Omental fat pad (tissue), 4 donors: Measurements from ENCODE around the gene CHI3L2. TPM values are rescaled to one million over a fixed set of nuclear protein-coding genes. Genes with fewer than 3 reads are reported as not detected.
"Not testable (repeated sequence)": the region's sequence is repeated elsewhere in the genome, so short reads cannot be mapped to it uniquely, and the experiment has no call there.

Experiments
- ATAC-seq: fragments of 150-250 bp; one replicate; pipeline ENCODE4 v1.9.1; 2016; ENCODE audit warnings: mild to moderate bottlenecking, moderate library complexity; ENCODE audit not compliant: low FRiP score
- DNase-seq: peaks from one replicate; pipeline ENCODE4 v3.0.0-alpha.2; 2019; ENCODE audit warnings: low spot score
- CTCF ChIP-seq, 3 donors: fragments of 450-650 bp; IDR thresholded peaks; one replicate each; pipeline ENCODE4 v1.5.1; 2016 to 2017; ENCODE audit warnings: antibody characterized with exemption in 3 of 3, mild to moderate bottlenecking in 3 of 3, moderate library complexity in 2 of 3
- total RNA-seq, 4 donors: library from RNA; depleted of rRNA; stranded (reverse); fragments of >200 nt; gene quantifications; one replicate each; pipeline ENCODE4 v1.1.0, GENCODE V29; 2016

Gene CHI3L2
- total RNA-seq, 4 donors from 2014 or later, result 1.2 to 28.5 (median 6.1) TPM

DNA sequence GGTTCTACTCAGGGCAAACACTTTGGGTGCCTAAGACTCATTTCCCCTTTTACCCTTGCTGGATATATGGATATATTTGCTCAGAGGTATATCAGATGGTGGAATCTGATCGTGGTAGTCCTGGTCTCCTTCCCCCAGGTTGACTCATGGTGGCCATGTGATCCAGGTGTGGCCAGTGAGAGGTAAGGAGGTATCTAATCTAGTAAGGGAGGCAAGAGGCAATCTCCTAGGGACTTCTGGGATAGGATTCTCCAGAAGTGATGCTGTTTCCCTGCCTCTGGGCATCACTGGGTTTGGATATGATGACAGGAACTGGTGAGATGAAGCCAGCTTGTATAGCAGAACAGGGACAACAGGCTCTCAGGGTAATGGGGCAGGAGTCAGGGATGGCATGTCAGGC is 18.6 kb upstream of the CHI3L2 start:
- no peak for TF ChIP-seq CTCF (IDR thresholded peaks at IDR 0.05)
- DNase-seq (no peak), ATAC-seq (no peak)

DNA sequence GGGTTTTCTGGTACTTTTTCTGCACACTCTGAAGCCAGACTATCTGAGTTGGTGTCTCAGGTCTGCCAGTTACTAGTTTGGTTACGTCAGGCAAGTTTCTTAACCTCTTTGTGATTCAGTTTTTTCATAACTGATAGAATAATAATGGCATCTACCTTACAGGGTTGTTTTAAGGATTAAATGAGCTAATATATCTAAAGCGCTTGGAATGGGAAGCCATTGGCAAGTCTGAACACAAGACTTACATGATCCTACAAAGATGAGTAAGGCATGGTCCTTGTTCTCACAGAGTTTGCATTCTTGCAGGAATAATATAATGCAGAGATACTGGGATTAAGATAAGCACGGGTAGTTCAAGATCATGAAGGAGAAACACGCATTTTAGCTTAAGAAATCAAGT is 17.9 kb upstream of the CHI3L2 start:
- no peak for TF ChIP-seq CTCF (IDR thresholded peaks at IDR 0.05)
- DNase-seq (no peak), ATAC-seq (no peak)

DNA sequence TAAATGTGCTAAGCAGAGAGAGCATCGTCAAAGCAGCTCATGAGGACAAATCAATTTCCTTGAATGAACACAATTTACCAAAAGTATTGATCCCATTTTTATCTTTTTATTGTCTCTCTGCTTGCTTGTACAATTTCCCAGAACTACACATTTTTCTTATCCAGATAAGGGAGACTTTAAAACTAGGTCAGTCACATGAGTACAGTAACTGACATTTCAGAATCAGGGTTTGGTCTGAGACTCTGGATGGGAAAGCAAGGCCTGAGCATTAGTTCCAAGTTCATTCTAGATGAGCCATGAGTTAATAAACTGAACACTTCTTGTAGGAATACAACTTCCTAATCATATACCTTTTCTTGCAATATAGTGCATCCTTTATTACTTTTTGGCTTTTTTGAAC is 15.6 kb upstream of the CHI3L2 start:
- no peak for TF ChIP-seq CTCF (IDR thresholded peaks at IDR 0.05)
- no peak for DNase-seq
- no peak for ATAC-seq

GRCh38 chr1:111212634-111213335 is 14.7 kb upstream of the CHI3L2 start:
- DNase-seq (no peak), ATAC-seq (no peak)
- TF ChIP-seq CTCF (IDR thresholded peaks at IDR 0.05), result no peak

GRCh38 chr1:111213412-111213811 is 14.1 kb upstream of the CHI3L2 start:
- DNase-seq (no peak), ATAC-seq (no peak)
- TF ChIP-seq CTCF (IDR thresholded peaks at IDR 0.05), result no peak

GRCh38 chr1:111214074-111214801 is 13.3 kb upstream of the CHI3L2 start:
- ATAC-seq (no peak), DNase-seq (no peak)
- no peak for TF ChIP-seq CTCF (IDR thresholded peaks at IDR 0.05)

- DNase-seq (no peak), ATAC-seq (no peak)
- TF ChIP-seq CTCF (IDR thresholded peaks at IDR 0.05), result no peak
Measured at GRCh38 chr1:111214884-111215283, 12.6 kb upstream of the CHI3L2 start.

DNA sequence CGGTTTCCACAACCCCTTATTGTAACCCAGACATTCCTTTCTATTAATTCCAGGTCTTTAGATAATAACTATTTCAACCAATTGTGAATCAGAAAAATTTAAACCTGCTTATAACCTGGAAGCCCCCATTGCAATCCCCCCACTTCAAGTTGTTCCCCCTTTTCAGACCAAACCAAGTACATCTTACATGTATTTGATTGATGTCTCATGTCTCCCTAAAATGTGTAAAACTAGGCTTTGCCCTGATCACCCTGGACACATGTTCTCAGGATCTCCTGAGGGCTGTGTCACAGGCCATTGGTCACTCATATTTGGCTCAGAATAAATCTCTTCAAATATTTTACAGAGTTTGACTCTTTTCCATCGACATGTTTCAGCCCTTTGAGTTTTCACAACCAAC is 12.2 kb upstream of the CHI3L2 start:
- DNase-seq, ATAC-seq: not testable (repeated sequence)
